HG03575 (cell line): ENCODE measurements around the gene DCST1.

Experiments
- ATAC-seq: cut with Tn5 transposase; IDR thresholded peaks from one replicate; pipeline ENCODE4 v1.9.1; 2021; ENCODE audit not compliant: unreplicated experiment, insufficient number of reproducible peaks, low FRiP score; ENCODE audit errors: extremely low read depth

DCST1 gene

DNA sequence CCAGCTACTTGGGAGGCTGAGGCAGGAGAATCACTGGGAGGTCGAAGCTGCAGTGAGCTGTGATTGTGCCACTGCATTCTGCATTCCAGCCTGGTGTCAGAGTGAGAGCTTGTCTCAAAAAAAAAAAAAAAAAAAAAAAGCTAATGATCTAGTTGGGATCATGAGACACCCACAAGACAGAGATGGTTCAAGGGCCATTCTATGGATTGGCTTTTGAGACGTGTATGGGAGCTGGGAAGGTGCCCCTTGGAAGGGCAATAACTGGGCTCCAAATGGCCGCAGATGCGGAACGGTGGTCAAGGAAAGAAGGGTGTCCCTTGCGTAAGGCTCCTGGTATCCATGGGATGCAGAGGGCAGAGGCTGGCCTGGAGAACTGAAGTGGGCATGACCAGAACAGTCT lies 10.7 kb downstream of the DCST1 start:
- no peak for ATAC-seq

DNA sequence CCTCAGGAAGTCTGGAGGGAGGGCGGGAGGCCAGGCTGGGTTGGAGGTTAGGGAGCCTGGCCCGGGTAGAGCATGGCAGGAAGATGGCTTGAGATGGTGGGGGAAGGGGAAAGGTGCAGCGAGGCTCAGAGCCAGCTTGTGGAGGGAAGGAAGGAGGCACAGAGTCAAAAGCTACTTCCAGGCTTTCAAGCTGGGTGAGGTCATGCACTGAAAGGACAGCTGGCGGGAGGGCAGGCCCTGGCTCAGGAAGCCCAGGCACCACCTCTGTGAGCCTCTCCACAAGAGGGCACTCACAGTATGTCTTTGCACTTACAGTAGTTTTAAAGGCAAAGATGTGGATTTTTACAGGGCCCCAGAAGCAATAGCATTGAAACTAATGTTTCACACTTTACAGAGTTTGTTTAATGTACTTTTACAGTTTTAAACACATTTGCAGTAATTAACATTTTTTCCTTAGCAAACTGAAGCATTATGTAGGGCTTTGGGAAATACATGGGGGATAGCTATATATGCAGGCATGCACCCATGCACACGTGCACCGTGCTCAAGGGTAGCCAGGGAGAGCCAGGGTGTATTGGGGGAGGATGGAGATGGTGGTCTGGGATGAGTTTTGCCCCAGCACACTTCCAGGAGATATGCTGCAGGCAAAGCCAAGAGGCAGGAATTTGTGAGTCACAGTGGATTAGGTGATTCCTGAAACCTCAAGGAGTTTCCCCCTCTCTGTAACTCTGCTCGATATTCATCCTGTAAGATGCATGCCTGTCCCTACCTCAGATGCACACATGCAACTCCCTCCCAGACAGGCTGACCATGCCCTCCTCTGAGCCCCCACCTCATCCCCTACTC lies 11.4 kb downstream of the DCST1 start:
- no peak for ATAC-seq

DNA sequence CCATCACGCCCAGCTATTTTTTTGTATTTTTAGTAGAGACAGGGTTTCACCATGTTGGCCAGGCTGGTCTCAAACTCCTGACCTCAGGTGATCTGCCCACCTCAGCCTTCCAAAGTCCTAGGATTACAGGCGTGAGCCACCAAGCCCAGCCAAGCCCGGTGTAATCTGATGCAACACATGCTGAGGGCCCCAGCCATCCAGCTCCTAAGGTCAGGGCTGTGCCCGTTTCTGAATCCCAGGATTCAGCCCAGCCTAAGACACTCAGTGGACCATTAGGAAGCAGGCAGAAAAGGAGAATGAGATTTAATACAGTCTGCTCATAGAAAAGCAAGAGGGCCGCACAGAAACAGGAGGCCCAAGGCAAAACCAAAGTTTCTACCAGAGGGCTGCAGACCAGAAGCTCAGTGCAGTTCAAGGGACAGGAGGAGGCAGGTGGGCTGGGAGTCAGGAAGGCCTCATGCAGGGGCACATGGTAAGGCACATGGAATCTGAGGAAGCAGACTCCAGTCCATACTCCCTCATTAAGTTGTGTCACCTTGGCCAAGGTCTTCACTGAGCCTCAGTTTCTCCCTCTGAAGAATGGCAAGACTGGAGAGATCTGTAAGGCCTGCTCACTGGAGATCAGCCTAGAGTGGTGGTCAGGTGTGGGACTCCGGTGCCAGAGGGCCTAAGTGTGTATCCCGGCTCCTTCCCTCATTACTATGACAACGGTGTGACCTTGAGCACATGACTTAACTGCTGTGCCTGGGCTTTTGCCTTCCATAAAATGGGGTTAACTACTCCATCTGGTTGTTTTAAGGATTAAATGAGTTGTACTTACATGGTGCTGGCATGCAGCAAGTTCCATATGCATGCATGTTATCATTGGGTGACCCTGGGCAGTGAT lies 15.1 kb downstream of the DCST1 start:
- ATAC-seq: no peak

DNA sequence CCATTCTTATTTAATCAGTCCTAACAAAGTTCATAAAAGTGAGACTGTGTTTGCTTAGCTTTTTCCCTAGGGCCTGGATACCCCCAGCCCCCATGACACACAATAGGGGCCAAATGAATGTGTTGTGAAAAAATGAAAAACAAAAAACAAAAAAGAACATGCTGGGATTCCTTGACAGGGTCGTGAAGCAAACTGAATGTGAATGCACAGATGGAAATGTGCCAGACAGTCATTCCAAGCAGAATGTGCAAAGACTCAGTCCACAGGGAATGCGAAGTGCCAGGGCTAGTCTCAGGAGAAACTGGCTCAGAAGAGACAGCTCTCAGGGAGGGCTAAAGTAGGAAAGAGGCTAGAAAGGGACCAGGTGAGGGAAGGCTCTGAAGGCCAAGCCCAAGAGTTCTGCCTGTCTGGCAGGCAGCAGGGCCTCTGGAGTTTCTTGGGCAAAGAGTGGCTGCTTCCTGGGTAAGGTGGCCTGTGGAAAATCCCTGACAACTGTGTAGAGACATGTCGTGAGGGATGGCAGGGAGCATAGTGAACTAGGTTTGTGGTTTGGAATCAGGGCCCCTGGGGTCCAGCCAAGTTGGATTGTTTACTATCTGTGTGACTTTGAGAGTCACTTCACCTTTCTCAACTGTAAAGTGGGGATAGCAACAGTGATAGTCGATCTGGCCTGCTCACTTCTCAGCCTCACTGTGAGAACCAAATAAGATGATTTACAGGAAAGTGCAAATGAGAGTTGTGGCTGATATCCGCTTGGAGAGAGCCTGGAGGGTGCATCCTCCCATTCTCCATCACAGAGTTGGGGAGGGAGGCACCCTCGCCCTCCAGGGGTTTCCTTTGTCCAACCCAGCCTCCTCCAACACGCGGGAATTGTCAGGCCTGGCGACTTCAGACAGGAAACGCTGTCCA lies 16.3 kb downstream of the DCST1 start:
- no peak for ATAC-seq

DNA sequence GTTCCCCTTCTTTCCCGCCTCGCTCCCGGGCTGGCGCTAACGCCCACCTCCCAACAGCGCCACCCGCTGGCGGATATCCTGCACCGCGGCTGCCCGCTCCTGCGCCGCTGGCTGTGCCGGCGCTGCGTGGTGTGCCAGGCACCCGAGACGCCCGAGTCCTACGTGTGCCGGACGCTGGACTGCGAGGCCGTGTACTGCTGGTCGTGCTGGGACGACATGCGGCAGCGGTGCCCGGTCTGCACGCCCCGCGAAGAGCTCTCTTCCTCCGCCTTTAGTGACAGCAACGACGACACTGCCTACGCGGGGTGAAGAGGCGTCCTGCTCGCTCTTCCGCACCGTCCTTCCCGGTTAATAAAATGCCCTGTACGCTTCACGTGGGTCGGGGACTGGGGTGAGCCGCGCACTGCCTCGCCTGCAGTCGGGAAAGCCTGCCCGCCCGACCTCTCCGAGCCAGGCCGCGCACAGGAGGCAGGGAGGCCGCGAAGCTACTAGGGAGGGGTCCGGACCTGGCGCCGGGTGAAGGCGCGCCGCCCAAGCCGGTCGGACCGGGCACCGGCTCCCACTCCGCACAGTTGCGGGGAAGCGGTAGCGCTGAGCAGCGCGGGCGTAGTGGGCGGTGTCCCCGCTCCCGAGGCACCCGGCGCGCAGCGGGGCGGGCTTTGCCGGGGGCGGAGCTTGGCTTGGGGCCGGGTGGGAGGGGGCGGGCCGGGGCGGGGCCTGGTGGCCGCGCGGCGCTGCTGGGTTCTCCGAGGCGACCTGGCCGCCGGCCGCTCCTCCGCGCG lies 17.1 kb downstream of the DCST1 start, which contains the start of gene ADAM15:
ADAM15 (plus strand) TSS at position 757 of the 782 bp plus-strand sequence. CDS start 71 bp downstream, outside the sequence.
- ATAC-seq: no peak

DNA sequence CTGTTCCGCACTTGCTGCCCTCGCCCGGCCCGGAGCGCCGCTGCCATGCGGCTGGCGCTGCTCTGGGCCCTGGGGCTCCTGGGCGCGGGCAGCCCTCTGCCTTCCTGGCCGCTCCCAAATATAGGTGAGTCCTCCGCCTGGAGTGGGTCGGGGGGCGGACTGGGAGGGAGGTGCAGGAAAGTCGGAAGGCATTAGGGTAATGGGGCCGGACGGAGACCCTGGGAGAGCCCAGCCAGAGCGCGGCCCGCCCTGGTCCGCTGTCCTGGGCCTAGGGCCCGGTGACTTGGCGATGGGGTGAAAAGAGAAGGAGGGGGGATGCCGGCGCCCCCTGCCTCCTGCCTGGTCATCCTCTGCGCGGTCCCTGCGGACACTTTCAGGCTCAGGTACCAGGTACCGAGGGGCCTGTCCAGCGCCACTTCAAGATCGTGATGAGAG lies 17.7 kb downstream of the DCST1 start:
- no peak for ATAC-seq

DNA sequence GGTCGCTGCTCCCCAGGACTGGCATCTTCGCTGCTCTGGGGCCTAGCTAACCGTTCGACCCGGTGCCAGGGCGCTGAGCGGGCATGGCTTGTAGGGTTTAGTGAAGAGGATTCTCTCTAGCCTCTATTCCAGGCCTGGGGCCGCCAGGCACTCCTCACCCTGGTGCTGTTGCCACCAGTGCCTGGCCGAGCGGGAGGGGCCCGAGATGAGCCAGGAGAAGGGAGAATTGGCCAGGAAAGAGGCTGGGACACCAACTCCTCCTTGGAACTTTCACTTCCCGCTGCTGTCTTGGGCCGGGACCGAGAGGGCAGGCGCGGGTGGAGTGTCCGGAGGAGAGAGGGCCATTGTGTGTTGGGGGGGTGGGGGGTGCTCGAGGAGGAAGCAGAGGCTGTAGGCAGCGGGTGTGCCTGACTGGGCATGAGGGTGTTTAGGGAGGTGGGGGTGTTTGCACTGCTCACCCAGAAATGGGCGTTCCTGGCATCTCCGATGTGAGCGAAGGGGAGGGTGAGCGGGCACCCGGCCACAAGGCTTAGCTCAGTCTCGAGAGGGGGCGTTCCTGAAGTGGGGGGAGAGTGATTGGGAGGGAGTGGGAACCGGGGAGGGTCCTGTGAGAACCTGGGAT lies 18.3 kb downstream of the DCST1 start:
- ATAC-seq: no peak

DNA sequence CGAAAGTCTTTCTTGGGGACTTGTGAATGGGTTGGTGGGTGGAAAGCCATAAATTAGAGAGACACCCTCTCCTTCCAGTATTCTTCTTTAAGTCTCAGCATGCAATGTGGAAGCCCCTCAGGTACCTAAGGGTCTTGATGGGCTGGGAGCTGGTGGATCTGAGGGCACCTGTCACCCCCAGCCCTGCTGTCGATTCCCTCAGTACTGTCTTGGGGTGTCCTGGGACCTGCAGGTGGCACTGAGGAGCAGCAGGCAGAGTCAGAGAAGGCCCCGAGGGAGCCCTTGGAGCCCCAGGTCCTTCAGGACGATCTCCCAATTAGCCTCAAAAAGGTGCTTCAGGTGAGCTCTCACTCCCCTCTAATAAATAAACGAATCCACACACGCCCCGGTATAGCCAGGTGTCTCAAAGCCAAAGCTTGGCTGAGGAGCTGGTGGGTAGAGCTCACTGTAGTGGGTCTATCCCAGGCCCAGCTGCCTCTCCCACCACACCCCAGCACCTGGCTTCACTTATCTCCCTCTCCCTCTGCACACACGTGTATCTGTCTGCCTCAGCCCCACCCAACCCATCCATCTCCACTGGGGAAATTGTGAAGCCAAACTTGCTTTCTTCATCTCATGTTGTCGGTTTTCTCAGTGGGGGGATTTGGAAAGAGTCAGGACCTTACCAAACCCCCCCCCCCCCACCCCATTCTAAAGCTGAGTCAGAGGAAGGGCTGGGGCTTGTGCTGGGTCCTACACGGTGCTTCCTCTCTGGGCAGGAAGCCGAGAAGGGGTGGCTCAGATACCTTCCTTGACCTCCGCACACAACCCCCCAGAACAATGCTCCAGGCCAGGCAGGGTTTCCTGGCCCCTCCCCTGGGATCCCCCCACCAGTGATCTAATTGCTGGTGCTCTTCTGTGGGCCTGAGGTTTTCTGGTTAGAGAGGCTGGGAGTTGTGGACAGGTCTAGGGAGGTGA lies 19.1 kb downstream of the DCST1 start:
- ATAC-seq: no peak

DNA sequence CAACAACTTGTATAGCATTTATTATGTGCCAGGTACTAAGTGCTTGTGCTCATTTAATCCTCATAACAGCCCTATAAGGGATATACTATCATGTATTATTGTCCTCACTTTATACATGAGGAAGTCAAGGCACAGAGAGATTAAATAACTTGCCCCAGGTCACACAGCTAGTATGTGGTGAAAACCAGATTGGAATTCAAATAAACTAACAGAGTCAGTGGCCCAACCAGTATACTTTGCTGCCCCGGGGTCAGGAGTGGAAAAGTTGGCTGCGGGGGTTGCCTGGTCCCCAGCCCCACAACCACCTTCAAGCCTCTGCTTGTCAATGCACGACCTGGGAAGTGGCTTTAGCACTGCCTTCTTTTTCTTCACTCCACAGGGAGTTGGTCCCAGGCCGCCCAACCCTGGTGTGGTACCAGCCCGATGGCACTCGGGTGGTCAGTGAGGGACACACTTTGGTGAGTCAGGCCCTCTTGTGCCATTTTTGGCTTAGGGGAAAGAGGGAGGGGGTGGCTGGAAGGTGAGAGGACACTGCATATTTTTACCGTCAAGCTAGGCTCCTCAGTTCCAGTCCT lies 20.0 kb downstream of the DCST1 start:
- no peak for ATAC-seq

DNA sequence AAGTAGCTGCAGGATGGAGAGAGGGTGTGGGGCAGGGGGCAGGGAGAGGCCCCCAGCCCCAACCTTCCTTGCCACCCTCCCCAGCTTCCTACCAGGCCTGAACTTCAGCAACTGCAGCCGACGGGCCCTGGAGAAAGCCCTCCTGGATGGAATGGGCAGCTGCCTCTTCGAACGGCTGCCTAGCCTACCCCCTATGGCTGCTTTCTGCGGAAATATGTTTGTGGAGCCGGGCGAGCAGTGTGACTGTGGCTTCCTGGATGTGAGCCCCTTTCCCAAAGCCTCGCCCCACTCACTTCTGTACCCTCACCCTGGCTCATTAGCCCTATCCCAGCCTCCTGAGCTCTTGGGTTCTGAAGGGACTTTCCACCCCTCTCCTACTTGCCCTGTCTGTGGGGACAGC lies 23.5 kb downstream of the DCST1 start:
- no peak for ATAC-seq

DNA sequence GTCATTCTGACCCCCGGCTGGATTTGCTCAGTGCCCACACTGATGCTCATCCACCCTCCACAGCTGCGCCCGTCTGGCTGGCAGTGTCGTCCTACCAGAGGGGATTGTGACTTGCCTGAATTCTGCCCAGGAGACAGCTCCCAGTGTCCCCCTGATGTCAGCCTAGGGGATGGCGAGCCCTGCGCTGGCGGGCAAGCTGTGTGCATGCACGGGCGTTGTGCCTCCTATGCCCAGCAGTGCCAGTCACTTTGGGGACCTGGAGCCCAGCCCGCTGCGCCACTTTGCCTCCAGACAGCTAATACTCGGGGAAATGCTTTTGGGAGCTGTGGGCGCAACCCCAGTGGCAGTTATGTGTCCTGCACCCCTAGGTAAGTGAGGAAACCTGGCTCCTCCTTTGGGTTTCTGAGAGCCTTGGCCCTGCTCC lies 24.2 kb downstream of the DCST1 start:
- ATAC-seq: no peak

DNA sequence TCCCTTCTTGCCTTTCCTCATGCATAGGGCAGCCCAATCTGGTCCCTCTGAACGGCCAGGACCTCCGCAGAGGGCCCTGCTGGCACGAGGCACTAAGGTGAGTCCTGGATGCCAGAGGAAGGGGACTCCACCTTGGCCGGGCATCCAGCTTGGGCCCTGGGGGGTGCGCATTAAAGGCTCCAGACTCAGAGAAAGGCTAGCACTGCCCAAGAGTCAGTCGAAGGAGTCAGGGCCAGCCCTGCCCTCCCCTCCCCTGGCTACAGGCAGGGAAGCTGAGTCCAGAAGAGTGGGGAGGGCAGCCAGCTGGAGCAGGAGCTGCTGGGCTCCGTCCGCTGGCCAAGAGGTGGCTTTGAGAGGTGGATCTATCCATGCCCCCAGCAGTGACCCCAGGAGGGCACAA lies 27.1 kb downstream of the DCST1 start:
- ATAC-seq: no peak

DNA sequence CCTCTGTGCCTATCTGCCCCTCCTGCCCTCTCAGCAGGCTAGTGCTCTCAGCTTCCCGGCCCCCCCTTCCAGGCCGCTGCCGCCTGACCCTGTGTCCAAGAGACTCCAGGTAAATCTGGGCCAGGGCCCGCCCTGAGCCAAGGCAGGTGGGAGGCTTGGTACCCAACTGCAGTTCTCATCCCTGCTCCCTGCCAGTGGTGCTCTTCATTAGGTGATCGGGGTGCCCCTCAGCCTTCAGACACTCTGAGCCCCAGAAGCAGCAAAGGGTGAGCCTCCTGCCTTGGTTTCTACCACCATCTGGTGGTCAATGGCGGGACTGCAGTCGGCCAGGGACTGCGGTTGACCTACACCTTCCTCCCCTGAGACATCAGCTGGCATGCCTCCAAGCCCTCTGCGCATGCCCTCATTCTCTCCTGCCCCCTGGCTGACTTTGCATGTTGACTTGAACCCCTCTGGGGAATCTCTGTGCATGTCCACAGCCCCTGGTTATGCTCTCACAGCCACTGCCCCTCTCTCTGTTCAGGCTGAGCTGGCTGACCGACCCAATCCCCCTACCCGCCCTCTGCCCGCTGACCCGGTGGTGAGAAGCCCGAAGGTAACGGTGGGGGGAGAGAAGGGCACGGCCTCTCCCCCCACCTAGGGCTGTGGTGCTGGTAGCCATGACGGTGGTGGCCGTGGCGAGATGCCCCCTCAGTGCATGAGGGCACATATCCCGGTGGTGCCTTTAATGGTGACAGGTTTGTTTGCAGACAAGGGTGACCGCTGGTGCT lies 27.9 kb downstream of the DCST1 start:
- no peak for ATAC-seq

DNA sequence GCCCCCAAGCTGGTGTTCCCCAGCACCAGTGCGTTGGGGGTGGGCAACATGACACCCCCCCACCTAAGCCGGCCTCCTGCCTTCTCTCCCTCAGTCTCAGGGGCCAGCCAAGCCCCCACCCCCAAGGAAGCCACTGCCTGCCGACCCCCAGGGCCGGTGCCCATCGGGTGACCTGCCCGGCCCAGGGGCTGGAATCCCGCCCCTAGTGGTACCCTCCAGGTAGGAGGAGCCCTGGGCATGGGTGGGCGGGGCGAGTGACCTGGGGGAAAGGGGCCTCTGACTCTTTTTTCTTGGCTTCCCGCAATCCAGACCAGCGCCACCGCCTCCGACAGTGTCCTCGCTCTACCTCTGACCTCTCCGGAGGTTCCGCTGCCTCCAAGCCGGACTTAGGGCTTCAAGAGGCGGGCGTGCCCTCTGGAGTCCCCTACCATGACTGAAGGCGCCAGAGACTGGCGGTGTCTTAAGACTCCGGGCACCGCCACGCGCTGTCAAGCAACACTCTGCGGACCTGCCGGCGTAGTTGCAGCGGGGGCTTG lies 28.6 kb downstream of the DCST1 start:
- ATAC-seq: no peak

DNA sequence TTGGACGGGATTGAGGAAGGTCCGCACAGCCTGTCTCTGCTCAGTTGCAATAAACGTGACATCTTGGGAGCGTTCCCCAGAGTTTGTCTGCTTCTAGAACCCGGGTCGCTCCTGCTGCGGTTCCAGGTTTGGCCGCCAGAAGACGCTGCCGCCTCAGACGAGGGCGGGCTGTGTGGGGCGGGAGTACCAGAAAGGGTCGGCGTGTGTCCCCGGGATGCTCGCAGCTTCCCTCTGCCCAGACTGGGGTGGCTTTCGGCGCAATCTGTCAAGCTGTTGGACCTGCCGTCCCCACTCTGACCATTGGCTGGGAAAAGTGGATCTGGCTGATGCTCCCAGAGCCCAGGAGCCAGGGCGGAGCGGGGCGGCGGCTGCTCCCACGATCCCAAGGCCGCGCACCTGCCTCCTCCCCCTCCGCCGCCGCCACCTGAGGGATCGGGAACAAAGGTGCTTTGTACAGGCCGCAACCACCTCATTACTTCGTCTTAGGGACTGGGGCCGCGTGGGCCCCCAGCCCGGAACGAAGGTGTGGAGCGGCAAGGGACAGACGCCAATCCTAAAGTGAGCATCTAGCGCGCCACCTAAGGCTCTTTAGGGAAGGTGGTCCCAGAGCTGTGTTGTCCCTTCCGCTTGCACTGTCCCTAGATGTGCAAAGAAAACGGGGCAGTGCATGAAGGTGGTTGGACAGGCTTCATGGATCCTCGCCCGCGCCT lies 29.2 kb downstream of the DCST1 start:
- ATAC-seq: no peak
